Stimulated activated CD4-positive, alpha-beta T cell treated with anti-CD3 and anti-CD28 coated beads, Interleukin-4, amount 100 ng/mL, for 48 hours (primary cell): ENCODE results near the gene KCNMA1.
"Not testable (repeated sequence)": the region's sequence is repeated elsewhere in the genome, so short reads cannot be mapped to it uniquely, and the experiment has no call there.

Source experiments
- DNase-seq, 2 donors: peaks; one replicate each; pipeline ENCODE4 v3.0.0-alpha.2; 2020; ENCODE audit warnings: low read depth in 2 of 2

The KCNMA1 gene

DNA sequence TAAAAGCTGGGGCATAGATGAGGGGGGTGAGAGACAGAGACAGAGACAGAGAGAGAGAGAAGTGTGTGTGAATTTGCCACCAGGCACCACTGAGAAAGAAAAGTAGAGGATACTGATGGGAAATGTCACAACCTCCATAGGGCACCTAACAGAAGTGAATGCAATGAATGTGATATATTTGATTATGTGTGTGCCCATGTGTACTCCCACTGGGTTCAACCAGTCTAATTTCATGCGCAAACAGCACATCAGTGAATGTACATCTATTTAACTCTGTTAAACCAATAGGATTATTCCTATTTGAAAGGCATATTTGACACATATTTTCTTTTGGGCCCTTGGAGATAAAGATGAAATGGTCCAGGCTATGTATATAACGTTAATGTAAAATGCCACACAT lies 241.3 kb downstream of the KCNMA1 start:
- no peak for DNase-seq

- no peak for DNase-seq
Observed at GRCh38 chr10:77393821-77394501, 243.6 kb downstream of the KCNMA1 start.

- DNase-seq, result no peak
Observed at GRCh38 chr10:77393411-77393810, 244.2 kb downstream of the KCNMA1 start.

- DNase-seq, result no peak
Observed at GRCh38 chr10:77392851-77393250, 244.8 kb downstream of the KCNMA1 start.

DNA sequence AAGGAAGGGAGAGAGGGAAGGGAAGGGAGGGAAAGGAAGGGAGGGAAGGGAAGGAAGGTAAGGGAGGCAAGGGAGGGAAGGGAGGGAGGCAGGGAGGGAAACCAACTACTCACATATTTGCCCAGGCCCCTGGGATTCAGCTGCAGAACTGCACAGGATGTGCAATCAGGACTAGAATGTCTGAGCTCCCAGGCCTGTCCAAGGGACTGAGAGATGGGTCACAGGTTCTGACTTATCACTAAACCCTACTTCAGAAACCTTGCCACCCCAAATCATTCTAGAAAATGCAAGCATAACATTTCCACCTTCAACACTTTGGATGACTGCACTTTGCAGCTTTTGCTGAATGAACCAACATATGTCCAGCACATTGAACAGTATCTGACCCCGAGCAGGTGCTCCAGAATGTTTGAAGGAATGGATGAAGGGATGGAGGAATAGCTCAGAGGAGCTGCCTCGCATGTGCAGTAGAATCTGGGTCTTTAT lies 245.3 kb downstream of the KCNMA1 start:
- no peak for DNase-seq

DNA sequence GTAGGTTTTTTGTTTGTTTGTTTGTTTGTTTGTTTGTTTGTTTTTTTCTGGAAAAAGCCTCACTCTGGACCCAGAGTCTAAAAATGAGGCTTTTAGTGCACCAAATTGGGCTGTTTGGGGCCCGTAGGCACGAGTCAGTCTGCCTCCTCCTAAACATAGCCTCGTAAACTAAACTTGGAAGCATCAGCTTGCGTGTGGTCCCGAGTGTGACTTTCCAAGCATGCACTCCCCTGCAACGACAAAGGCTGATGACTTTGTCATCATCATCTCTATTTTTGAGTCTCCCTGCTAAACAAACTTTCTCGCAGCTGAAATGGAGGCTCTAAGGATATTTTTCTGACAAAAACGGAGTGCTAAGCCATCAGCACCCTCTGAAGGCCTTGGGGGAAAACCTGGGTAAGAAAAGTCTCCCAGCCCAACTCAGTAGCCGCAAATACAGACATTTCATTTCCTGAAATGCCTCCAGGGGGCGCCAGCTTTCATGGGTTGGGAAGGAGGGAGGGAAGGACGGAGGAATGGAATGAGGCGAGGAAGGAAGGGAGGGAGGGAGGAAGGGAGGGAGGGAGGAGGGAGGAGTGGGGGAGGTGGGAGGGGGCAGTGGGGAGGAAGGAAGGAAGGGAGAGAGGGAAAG lies 245.9 kb downstream of the KCNMA1 start:
- peak; percentile 20 to 24 for DNase-seq

GRCh38 chr10:77390481-77390891 lies 247.1 kb downstream of the KCNMA1 start:
- no peak for DNase-seq

GRCh38 chr10:77388571-77389100 lies 249.0 kb downstream of the KCNMA1 start:
- no peak for DNase-seq

GRCh38 chr10:77387701-77388100 lies 249.9 kb downstream of the KCNMA1 start:
- DNase-seq, result not testable (repeated sequence)

DNA sequence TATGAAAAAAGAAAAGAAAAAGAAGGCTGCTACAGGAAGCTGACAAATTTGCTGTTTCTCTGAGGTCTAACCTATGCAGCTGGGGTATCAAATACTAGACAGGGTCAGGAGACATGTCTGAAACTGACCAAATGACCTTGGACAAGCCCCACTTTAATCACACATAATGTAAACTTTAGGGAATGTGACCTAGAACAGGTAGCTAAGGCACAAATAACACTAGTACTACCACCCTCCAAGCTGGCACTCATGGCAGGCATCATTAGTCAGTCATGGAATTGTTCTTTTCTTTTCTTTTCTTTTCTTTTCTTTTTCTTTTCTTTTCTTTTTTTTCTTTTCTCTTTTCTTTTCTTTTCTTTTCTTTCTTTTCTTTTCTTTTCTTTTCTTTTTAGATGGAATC lies 250.4 kb downstream of the KCNMA1 start:
- no peak for DNase-seq

DNA sequence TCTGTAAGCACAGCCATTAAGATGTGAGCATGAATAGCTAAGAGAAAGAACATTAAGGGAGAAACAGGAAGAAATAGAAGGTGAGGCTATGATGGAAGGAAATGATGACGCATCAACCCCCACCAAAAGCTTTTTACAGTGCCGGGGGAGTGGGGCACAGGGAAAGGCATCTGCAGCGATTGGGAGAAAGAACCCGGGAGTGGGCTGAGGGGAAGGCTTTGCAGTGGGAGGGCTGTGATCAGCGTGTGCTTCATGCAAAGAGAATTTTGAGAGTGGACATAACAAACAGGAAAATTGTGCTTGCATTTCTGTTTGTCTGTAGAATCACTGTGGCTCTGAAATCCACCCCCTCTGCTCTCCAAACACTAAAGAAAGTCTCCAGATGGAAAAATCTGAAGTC lies 250.8 kb downstream of the KCNMA1 start:
- DNase-seq, result no peak

DNA sequence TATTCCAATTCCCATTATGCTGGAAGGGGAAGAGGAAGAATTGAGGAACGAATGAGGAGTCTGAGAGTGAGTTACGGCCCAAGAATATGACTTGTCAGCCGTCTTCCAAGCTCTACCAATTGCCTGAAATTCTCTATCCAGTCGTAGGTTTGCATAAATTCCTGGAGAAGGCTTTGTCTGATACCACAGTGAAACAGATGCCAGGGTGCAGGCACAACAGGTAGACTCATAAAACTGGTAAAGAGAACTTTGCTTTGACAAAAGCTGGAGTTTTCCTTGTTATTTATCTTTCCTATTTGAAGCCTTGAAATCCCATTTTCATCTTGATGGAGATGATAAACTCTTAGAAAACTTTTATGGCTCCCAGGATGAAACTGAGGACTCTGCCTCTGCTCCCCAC lies 251.2 kb downstream of the KCNMA1 start:
- no peak for DNase-seq

- no peak for DNase-seq
Observed at GRCh38 chr10:77385315-77385714, 252.3 kb downstream of the KCNMA1 start.

GRCh38 chr10:77383861-77384553 lies 253.6 kb downstream of the KCNMA1 start:
- DNase-seq, result no peak

DNA sequence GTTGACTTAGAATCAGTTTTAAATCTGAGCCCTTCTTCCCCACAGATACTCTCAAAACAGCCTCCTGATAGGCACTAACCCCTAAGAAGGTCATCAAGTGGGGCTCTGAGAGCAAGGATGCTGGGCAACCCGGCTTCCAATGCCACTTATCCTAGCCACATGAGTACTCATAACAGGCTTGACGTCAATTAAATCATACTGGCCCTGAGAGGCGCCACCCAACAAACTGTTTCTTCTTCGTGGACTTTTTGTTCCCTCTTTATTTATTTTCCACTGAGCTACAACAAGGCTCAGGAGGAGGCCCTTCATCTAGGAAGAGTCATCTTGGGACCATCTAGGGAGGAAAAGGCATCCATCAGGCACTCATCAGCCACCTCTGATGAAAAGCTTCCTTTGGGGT lies 255.9 kb downstream of the KCNMA1 start:
- no peak for DNase-seq

GRCh38 chr10:77380723-77381122 lies 256.9 kb downstream of the KCNMA1 start:
- no peak for DNase-seq

GRCh38 chr10:77380191-77380590 lies 257.4 kb downstream of the KCNMA1 start:
- DNase-seq, result no peak

DNA sequence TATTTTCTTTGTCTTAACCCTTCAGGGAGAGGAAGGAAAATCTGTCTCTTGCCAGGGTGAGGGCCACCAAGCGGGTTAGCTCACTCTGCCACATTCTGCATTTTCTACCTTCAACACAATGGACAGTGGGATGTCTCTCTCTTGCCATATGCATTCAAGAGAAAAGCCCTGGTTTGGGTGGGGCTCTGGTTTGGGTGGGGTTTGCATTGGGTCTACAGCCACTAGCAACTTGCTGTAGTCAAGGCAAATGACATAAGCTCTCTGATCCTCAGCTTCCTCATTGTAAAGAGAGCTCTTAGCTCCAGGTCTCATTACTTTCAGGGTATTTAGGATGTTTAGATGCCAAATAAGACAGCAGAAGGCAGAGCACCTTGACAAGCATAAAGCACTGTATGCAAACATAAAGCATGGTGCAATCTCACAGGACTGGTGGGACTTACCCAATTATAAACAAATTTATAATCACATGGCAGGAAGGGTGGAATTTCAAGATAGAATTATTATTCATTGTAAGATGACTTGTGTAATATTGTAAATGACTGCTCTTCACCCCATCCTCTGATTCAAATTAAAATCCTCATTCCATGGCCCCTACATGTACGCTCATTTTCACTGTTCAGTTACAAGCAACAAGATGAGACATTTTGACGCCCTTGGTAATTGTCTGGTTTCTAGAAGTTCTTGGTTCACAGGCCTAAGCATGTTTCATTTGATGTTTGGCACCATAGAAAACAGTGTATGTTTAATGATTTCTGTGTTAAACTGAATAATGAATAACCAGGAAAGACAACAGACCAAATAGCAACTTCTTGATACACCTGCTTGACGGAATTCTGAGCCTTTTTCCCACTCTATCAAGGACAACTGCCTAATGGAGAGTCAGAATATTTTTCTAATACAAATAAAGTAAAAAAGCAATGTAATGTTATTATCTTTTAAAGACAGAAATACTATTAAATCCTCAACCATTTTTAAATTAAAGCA lies 258.9 kb downstream of the KCNMA1 start:
- DNase-seq, result no peak

DNA sequence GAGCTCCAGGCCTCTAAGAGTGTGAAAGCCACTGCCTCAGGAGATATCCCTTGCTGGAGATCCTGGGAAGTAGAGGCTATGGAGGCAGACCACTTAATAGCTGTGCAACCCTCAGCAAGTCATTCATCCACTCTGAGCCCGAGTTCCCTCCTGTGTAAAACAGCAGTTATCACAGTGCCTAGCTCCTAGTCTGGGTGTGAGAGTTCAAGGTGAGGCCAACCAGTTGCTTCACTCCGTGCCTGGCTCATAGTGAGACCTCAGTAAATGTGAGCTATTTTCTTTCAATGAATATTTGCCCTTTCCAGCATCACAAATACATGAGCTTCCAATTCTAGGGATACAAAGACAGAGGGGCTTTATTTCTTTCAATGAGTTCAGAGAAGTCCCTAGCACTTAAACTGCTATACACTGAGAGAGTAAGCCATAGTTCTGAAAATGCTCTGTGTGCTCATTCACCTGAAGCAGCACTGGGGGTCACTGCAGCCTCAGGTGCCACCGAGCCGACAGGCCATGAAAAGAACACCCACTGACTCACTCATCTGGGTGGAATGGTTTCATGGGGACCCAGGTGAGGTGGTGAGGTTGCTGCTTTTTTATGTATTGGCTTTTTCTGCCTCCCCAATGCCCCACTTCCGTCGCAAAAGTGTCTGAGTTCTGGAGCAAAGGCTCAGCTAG lies 259.8 kb downstream of the KCNMA1 start:
- DNase-seq, result no peak

DNA sequence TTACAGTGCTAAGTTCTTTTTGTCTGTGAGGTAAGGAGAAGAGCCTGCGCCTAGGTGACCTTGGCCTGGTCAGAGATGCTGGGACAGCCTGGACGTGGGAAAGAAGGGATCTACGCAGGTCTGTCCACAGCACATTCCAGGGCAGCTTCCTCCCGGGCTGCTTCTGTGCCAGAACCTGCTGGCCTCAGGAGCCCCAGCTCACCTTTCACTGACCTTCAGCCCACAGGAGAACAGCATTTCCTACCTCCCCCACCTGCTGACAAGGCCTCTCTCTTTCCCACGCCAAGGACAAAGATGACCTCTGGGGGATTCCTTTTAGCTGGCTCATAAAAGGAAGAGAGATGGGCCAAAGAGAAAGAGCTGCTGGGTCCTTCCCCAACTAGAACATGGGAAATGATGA lies 260.6 kb downstream of the KCNMA1 start:
- DNase-seq, result no peak

DNA sequence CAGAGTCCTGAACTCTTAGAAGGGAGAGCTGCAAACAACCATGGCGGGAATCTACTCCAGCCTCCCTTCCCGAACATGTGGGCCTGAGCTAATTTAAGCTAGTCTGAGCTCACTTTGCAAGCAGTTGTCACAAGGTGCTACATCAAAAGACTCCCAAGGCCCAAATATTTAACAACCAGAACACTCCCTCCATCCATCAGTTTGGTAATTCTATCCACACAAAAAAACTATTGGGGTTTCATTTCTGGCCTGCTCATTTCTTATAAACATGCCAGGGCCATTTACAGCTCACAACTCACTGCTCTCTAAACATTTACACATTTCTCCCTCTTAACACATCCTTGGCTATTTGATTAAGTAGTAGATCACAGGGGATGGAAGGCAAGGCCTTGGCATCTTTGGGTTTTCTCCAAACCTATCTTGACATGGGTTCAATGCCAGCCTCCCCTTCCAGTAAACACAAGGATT lies 263.4 kb downstream of the KCNMA1 start:
- DNase-seq, result no peak
